ENCODE results near the gene HEATR5A. TPM values are rescaled to one million over a fixed set of nuclear protein-coding genes. Genes with fewer than 3 reads are reported as not detected.
"Not testable (repeated sequence)": the region's sequence is repeated elsewhere in the genome, so short reads cannot be mapped to it uniquely, and the experiment has no call there.

The HEATR5A gene
- total and polyA plus RNA-seq, 2 experiments from 2014 or later: 25.8 to 32.5 TPM

- H3K4me3 ChIP-seq; H3K36me3 ChIP-seq (ENCODE audit: insufficient read depth); H3K36me3 Mint-ChIP-seq (ENCODE audit: low read depth); H3K4me1 ChIP-seq (ENCODE audit: insufficient read depth); DNase-seq (ENCODE audit: low spot score); H2AFZ ChIP-seq; H3F3A ChIP-seq (replicated peaks; ENCODE audit: low read depth); H3K27ac ChIP-seq (ENCODE audit: low read depth); ATAC-seq; H3K27me3 Mint-ChIP-seq (ENCODE audit: insufficient read depth, low read depth, poor library complexity); H3K9me2 ChIP-seq (ENCODE audit: insufficient read depth); H4K20me1 ChIP-seq (replicated peaks; ENCODE audit: insufficient read depth); H3K27me3 ChIP-seq (ENCODE audit: insufficient read depth); H3K4me3 Mint-ChIP-seq; H3K4me1 Mint-ChIP-seq; H3K9me3 Mint-ChIP-seq; H3K4me2 ChIP-seq; H3K79me2 ChIP-seq (replicated peaks; ENCODE audit: insufficient read depth); H3K27ac Mint-ChIP-seq: not testable (repeated sequence)
Observed at GRCh38 chr14:31361761-31362160, 58.6 kb downstream of the HEATR5A start.

DNA sequence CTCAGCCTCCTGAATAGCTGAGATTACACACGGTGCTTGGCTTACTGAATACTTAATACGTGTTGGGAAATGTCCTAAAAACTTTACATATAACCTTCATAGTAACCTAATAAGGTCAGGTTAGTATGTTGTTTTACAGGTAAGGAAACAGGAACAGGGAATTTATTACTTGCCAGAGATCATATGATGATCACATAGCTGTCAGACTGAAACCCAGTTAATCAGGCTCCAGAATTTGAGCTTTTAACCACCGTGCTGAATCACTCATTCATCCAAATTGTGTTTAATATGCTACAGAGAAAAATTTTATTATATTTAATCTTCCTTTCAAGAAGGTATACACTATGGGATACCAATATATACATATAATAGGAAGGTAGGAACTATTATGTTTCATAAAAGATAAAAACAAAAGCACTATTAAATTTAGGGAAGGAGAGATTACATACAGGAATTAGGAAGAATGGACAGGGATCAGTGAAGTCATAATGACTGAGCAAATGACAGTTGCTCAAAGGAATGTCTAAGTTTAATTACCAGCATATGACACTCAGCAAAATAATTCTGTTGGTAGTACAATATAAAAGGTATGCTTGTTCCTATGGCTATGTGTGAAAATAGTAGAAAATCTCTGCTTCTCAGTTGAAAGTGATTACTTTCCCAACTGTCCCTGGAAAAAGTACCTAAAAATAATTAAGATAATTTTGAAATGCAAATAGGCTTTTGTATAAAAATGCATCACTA is 59.3 kb downstream of the HEATR5A start:
- Histone ChIP-seq H3K4me3 (no peak overlapping the region), H3K4me2 (no peak overlapping the region), H3K4me1 (ENCODE audit: insufficient read depth) (no peaks in the 10 kb centered on the region), H3F3A (replicated peaks; ENCODE audit: low read depth) (no peaks in the 10 kb centered on the region), H3K27me3 (ENCODE audit: insufficient read depth) (no peaks in the 10 kb centered on the region), H3K79me2 (replicated peaks; ENCODE audit: insufficient read depth) (no peaks in the 10 kb centered on the region), H3K36me3 (ENCODE audit: insufficient read depth) (no peaks in the 10 kb centered on the region), H3K27ac (ENCODE audit: low read depth) (no peak overlapping the region), H4K20me1 (replicated peaks; ENCODE audit: insufficient read depth) (no peaks in the 10 kb centered on the region; the same call in 1 of the 2 replicates), H2AFZ (no peak overlapping the region), H3K9me2 (ENCODE audit: insufficient read depth) (no peaks in the 10 kb centered on the region)
- H3K27ac Mint-ChIP-seq: no peak overlapping the region
- H3K9me3 Mint-ChIP-seq: no peaks in the 10 kb centered on the region
- peaks cover 3% of the 10 kb centered on the region; the same call in 2 of the 3 replicates for H3K36me3 Mint-ChIP-seq (ENCODE audit: low read depth)
- no peak overlapping the region for H3K4me3 Mint-ChIP-seq
- H3K4me1 Mint-ChIP-seq: no peaks in the 10 kb centered on the region
- DNase-seq (ENCODE audit: low spot score) (no peak), ATAC-seq (no peak)
- no peaks in the 10 kb centered on the region for H3K27me3 Mint-ChIP-seq (ENCODE audit: insufficient read depth, low read depth, poor library complexity)
- TF ChIP-seq ZNF462 (CRISPR knock-in tag; IDR thresholded peaks at IDR 0.05): no peak
- TF ChIP-seq, protein P1, sequence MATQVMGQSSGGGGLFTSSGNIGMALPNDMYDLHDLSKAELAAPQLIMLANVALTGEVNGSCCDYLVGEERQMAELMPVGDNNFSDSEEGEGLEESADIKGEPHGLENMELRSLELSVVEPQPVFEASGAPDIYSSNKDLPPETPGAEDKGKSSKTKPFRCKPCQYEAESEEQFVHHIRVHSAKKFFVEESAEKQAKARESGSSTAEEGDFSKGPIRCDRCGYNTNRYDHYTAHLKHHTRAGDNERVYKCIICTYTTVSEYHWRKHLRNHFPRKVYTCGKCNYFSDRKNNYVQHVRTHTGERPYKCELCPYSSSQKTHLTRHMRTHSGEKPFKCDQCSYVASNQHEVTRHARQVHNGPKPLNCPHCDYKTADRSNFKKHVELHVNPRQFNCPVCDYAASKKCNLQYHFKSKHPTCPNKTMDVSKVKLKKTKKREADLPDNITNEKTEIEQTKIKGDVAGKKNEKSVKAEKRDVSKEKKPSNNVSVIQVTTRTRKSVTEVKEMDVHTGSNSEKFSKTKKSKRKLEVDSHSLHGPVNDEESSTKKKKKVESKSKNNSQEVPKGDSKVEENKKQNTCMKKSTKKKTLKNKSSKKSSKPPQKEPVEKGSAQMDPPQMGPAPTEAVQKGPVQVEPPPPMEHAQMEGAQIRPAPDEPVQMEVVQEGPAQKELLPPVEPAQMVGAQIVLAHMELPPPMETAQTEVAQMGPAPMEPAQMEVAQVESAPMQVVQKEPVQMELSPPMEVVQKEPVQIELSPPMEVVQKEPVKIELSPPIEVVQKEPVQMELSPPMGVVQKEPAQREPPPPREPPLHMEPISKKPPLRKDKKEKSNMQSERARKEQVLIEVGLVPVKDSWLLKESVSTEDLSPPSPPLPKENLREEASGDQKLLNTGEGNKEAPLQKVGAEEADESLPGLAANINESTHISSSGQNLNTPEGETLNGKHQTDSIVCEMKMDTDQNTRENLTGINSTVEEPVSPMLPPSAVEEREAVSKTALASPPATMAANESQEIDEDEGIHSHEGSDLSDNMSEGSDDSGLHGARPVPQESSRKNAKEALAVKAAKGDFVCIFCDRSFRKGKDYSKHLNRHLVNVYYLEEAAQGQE (IDR thresholded peaks at IDR 0.05; ENCODE audit: unreplicated experiment): no peak
- TF ChIP-seq CTCF (conservative IDR thresholded peaks at IDR 0.05; ENCODE audit: low read depth in 2 of 2): no peak
- TF ChIP-seq NANOG (IDR thresholded peaks at IDR 0.05; ENCODE audit: borderline replicate concordance): no peak
- no peak for TF ChIP-seq JUNB (IDR thresholded peaks at IDR 0.05; ENCODE audit: unreplicated experiment)
- TF ChIP-seq, protein P2, sequence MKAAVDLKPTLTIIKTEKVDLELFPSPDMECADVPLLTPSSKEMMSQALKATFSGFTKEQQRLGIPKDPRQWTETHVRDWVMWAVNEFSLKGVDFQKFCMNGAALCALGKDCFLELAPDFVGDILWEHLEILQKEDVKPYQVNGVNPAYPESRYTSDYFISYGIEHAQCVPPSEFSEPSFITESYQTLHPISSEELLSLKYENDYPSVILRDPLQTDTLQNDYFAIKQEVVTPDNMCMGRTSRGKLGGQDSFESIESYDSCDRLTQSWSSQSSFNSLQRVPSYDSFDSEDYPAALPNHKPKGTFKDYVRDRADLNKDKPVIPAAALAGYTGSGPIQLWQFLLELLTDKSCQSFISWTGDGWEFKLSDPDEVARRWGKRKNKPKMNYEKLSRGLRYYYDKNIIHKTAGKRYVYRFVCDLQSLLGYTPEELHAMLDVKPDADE (IDR thresholded peaks at IDR 0.05): no peak
- no peak for TF ChIP-seq ZNF331 (CRISPR knock-in tag; IDR thresholded peaks at IDR 0.05; ENCODE audit: low read depth)
- no peak for TF ChIP-seq CREB1 (CRISPR knock-in tag; IDR thresholded peaks at IDR 0.05; ENCODE audit: low read depth)

Measured in GM23338 (cell line).